K562 (cell line): ENCODE measurements around the gene CNFN. TPM values are rescaled to one million over a fixed set of nuclear protein-coding genes. Genes with fewer than 3 reads are reported as not detected.

ENCODE experiments used
- BMI1 ChIP-seq: fragments of 150-350 bp; IDR thresholded peaks from 2 replicates; pipeline ENCODE4 v1.6.1; 2014; ENCODE audit warnings: low read length
- CTBP1 ChIP-seq: fragments of 450-650 bp; IDR thresholded peaks from 2 replicates; pipeline ENCODE4 v1.6.1; 2016; ENCODE audit warnings: borderline replicate concordance
- FOXA1 ChIP-seq: fragments of 450-650 bp; IDR thresholded peaks from 2 replicates; pipeline ENCODE4 v1.6.1; 2016; ENCODE audit warnings: mild to moderate bottlenecking, borderline replicate concordance
- HDAC3 ChIP-seq: fragments of 450-650 bp; IDR thresholded peaks from 2 replicates; pipeline ENCODE4 v1.6.1; 2018; ENCODE audit warnings: borderline replicate concordance, mild to moderate bottlenecking, moderate library complexity; ENCODE audit not compliant: partially characterized antibody
- OTX1 ChIP-seq: fragments of 450-650 bp; formaldehyde crosslinking; IDR thresholded peaks from 2 replicates; pipeline ENCODE4 v1.4.0; 2022; ENCODE audit warnings: mild to moderate bottlenecking
- PRMT5 ChIP-seq: sonication (generic); formaldehyde crosslinking; IDR thresholded peaks from 2 replicates; pipeline ENCODE4 v1.5.0; 2020; ENCODE audit warnings: missing genetic modification reagents
- RBM22 ChIP-seq: fragments of 200-400 bp; formaldehyde crosslinking; IDR thresholded peaks from 2 replicates; pipeline ENCODE4 v1.6.1; 2018; ENCODE audit warnings: low read length, low read depth; ENCODE audit not compliant: poor library complexity, severe bottlenecking
- SIRT6 ChIP-seq: IDR thresholded peaks from one replicate; pipeline ENCODE4 v1.6.1; 2012; ENCODE audit warnings: low read depth, mild to moderate bottlenecking, control low read depth, inconsistent platforms, low read length, moderate library complexity
- TAL1 ChIP-seq: fragments of 450-650 bp; IDR thresholded peaks from 2 replicates; pipeline ENCODE4 v1.6.1; 2016; ENCODE audit warnings: mild to moderate bottlenecking
- XRCC3 ChIP-seq: fragments of 450-650 bp; IDR thresholded peaks from 2 replicates; pipeline ENCODE4 v1.6.1; 2017; ENCODE audit warnings: mild to moderate bottlenecking, moderate library complexity
- ZKSCAN3 ChIP-seq: fragments of 250-450 bp; sonication (Bioruptor Pico); IDR thresholded peaks from 2 replicates; pipeline ENCODE4 v1.4.0; 2020
- ZNF57 ChIP-seq: fragments of 450-650 bp; formaldehyde crosslinking; IDR thresholded peaks from 2 replicates; pipeline ENCODE4 v1.4.0; 2020; ENCODE audit warnings: mild to moderate bottlenecking, moderate library complexity
- ZNF830 ChIP-seq: fragments of 250-450 bp; sonication (Bioruptor Pico); IDR thresholded peaks from 2 replicates; pipeline ENCODE4 v1.5.0; 2021; ENCODE audit warnings: mild to moderate bottlenecking
- polyA plus RNA-seq, 8 experiments: library from polyadenylated mRNA; depleted of rRNA in 4 of 8; stranded (reverse) in 5 of 8; unstranded in 3 of 8; fragments of >200 nt; fragmentation: Nextera tagmentation in 2 of 8; fragmentation: Illumina TruSeq in 1 of 8; extraction: Ambion mirVana in 2 of 8; extraction: Trizol in 1 of 8; gene quantifications; 2 replicates each; pipeline versions ENCODE4 v1.2.1 to v1.2.3, GENCODE V29; 2011 to 2014; ENCODE audit warnings: inconsistent platforms in 1 of 8, missing spikeins in 1 of 8
- total RNA-seq, 7 experiments: library from RNA; depleted of rRNA in 6 of 7; stranded (reverse); fragments of >200 nt in 6 of 7; fragmentation: Illumina TruSeq in 2 of 7; extraction: Trizol in 2 of 7; gene quantifications; 2 replicates each; pipeline versions ENCODE4 v1.2.1 to v1.2.3, GENCODE V29; 2011 to 2021; ENCODE audit warnings: low replicate concordance in 1 of 7
- TF ChIP-seq, protein P1 (sequence below): fragments of 450-650 bp; IDR thresholded peaks from 2 replicates; pipeline ENCODE4 v1.6.1; 2017; ENCODE audit warnings: antibody characterized with exemption, mild to moderate bottlenecking
- TF ChIP-seq, protein P2 (sequence below): sonication (generic); formaldehyde crosslinking; IDR thresholded peaks from 2 replicates; pipeline ENCODE4 v1.8.0; 2022; ENCODE audit warnings: missing genetic modification reagents, mild to moderate bottlenecking, borderline replicate concordance
- TF ChIP-seq, protein P3 (sequence below): IDR thresholded peaks from 2 replicates; pipeline ENCODE4 v1.6.1; 2016; ENCODE audit warnings: missing genetic modification characterization, missing compliant biosample characterization

The CNFN gene
- total and polyA plus RNA-seq, 9 of the 15 experiments (the other 6 are each of a cell fraction or from before 2014, with no cell fraction given) = 0.18 to 0.52 (median 0.27) TPM; not detected in 5

DNA sequence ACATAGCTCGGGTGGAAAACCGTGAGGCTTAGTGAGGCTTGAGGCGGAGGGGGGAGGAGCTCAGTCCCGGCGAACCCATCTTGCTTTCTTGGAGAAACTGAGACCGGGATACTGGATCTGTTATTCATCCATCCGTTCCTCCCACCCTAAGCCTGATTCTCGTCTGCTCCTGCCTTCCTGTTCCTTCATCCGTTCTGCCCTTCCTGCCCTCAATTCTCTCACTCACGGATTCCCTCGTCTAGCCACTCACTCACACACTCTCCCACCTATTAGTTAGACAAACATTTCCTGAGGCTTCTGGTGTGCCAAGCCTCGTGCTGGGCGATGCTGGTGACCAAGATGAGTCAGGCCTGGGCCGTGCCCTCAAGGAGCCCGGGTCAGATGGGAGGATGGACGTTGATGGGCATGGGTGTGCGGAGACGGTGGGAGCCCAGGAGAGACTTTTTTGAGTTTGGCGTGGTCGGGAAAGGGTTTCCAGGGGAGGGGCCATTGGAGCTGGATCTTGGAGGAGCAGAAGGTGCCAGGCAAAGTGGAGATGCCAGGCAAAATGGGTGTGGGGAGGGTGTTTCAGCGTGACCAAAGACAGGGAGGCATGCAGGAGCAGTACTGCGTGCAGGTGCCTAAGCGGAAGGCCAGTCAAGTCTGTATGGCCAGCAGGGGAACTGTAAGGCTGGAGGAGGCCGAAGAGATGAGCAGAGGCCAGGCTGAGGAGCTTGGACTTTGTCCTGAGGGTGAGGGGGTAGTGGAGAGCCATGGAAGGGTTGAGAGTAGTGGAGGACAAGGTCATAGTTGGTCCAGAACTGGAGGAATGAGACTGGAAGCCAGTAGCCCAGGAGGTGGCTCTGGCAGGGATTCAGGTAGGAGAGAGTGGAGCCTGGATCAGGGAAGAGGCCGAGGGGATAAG, 7.4 kb upstream of the CNFN start (continued):
- TF ChIP-seq, protein P1, sequence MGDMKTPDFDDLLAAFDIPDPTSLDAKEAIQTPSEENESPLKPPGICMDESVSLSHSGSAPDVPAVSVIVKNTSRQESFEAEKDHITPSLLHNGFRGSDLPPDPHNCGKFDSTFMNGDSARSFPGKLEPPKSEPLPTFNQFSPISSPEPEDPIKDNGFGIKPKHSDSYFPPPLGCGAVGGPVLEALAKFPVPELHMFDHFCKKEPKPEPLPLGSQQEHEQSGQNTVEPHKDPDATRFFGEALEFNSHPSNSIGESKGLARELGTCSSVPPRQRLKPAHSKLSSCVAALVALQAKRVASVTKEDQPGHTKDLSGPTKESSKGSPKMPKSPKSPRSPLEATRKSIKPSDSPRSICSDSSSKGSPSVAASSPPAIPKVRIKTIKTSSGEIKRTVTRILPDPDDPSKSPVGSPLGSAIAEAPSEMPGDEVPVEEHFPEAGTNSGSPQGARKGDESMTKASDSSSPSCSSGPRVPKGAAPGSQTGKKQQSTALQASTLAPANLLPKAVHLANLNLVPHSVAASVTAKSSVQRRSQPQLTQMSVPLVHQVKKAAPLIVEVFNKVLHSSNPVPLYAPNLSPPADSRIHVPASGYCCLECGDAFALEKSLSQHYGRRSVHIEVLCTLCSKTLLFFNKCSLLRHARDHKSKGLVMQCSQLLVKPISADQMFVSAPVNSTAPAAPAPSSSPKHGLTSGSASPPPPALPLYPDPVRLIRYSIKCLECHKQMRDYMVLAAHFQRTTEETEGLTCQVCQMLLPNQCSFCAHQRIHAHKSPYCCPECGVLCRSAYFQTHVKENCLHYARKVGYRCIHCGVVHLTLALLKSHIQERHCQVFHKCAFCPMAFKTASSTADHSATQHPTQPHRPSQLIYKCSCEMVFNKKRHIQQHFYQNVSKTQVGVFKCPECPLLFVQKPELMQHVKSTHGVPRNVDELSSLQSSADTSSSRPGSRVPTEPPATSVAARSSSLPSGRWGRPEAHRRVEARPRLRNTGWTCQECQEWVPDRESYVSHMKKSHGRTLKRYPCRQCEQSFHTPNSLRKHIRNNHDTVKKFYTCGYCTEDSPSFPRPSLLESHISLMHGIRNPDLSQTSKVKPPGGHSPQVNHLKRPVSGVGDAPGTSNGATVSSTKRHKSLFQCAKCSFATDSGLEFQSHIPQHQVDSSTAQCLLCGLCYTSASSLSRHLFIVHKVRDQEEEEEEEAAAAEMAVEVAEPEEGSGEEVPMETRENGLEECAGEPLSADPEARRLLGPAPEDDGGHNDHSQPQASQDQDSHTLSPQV = no peak
- TF ChIP-seq BMI1 (no peak), TAL1 (no peak), ZNF830 (CRISPR knock-in tag) (no peak), FOXA1 (no peak), CTBP1 (peak; percentile 21; the same call in 1 of the 2 replicates), XRCC3 (no peak), ZKSCAN3 (CRISPR knock-in tag) (no peak), SIRT6 (no peak), PRMT5 (CRISPR knock-in tag) (no peak), ZNF57 (CRISPR knock-in tag) (no peak), RBM22 (no peak), OTX1 (CRISPR knock-in tag) (no peak), HDAC3 (no peak)
- TF ChIP-seq, protein P2, sequence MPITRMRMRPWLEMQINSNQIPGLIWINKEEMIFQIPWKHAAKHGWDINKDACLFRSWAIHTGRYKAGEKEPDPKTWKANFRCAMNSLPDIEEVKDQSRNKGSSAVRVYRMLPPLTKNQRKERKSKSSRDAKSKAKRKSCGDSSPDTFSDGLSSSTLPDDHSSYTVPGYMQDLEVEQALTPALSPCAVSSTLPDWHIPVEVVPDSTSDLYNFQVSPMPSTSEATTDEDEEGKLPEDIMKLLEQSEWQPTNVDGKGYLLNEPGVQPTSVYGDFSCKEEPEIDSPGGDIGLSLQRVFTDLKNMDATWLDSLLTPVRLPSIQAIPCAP (CRISPR knock-in tag) = no peak
- TF ChIP-seq, protein P3, sequence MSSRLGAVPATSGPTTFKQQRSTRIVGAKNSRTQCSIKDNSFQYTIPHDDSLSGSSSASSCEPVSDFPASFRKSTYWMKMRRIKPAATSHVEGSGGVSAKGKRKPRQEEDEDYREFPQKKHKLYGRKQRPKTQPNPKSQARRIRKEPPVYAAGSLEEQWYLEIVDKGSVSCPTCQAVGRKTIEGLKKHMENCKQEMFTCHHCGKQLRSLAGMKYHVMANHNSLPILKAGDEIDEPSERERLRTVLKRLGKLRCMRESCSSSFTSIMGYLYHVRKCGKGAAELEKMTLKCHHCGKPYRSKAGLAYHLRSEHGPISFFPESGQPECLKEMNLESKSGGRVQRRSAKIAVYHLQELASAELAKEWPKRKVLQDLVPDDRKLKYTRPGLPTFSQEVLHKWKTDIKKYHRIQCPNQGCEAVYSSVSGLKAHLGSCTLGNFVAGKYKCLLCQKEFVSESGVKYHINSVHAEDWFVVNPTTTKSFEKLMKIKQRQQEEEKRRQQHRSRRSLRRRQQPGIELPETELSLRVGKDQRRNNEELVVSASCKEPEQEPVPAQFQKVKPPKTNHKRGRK (tag) = peak; percentile 60
